Dermis microvascular lymphatic vessel endothelial cell (primary cell): Measurements from ENCODE around the gene ENTREP3. TPM values are rescaled to one million over a fixed set of nuclear protein-coding genes. Genes with fewer than 3 reads are reported as not detected.
"Not testable (repeated sequence)": the region's sequence is repeated elsewhere in the genome, so short reads cannot be mapped to it uniquely, and the experiment has no call there.

Source experiments
- DNase-seq, 2 donors: peaks; one replicate each; pipeline versions ENCODE4 v3.0.0 to v3.0.0-alpha.2; 2010; ENCODE audit warnings: low read depth in 2 of 2
- total RNA-seq: library from RNA; depleted of rRNA; stranded (reverse); fragments of >200 nt; gene quantifications from 2 replicates; pipeline ENCODE4 v1.2.1, GENCODE V29; 2014

ENTREP3 gene
- total RNA-seq, 1 donor from 2014 or later: 3.0 TPM

DNA sequence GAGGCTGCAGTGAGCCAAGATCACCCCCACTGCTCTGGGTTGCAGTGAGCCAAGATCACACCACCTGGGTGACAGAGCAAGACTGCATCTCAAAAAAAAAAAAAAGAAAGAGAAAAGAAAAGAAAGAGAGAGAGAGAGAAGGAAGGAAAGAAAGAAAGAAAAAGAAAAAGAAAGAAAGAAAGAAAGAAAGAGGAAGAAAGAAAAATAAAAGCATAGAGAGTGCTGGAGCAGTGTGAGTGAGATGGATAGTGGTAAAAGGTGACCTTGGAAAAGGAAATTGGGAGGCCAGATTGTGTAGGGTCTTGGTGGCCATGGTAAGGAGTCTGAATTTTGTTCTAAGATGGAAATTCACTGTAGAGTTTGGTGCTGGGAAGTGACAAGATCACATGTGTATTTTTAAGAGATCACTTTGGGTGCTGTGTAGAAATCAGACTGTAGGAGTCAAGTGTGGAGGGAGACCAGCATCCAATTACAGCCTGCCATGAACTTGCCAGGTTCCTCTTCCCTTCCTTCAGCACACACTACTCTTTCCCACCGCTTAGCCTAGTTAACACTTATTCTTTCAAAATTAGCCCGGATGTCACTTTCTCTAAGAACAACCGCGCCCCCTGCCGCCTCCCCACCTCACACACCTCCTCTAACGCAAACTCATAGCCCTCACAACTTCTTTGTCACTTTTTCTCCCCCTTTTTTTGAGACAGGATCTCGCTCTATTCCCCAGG lies 28.9 kb downstream of the ENTREP3 start:
- DNase-seq: peak in 1 of 2 donors; percentile 88

DNA sequence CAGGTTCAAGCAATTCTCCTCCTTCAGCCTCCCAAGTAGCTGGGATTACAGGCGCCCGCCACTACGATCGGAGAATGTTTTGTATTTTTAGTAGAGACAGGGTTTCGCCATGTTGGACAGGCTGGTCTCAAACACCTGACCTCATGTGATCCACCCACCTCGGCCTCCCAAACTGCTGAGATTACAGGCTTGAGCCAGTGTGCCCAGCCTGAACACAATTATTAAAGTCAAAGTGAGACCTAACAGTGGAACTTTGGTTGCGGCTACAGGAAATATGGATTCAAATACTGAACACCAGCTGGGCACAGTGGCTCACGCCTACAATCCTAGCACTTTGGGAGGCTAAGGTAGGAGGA lies 29.9 kb downstream of the ENTREP3 start:
- not testable (repeated sequence) for DNase-seq

DNA sequence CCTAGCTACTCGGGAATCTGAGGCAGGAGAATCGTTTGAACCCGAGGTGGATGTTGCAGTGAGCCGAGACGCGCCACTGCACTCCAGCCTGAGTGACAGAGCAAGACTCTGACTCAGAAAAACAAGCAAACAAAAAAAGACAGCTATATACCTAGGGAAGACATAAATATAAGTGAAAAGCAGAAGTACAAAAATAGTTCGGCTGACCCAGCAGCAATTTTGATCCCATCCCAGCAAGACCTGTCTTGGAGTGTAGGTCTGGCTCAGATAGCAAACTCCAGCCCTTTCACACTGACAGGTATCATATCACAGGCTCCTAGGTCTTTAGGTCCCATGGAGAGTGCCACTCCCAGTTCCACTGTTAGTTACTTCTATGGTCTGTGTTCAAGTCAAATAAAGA lies 32.2 kb downstream of the ENTREP3 start:
- no peak for DNase-seq

DNA sequence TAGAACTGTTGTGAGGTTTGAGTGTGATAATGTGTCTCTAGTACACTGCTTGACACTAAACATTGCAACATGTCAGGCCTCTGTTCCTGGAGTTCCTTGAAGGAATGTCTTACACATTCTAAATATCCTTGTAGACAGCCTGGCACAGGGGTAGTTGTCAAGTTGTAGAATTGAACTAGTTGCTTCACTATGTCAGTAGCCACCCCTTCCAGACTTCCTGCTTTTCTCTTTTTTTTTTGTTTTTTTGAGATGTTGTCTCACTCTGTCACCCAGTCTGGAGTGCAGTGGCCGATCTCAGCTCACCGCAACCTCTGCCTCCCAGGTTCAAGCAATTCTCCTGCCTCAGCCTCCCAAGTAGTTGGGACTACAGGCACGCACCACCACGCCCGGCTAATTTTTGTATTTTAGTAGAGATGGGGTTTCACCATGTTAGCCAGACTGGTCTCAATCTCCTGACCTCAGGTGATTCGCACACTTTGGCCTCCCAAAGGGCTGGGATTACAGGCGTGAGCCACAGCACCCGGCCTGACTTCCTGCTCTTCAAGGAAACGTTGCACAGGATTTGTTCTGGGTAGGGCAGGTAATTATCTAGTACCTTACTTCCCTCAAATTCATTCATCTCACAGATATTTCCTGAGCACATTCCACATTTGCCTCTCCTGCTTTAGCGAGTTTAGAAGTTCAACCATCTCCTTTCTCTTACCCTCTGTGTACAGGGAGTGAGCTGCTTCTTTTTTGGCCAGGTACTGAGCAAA lies 34.9 kb downstream of the ENTREP3 start:
- not testable (repeated sequence) for DNase-seq

DNA sequence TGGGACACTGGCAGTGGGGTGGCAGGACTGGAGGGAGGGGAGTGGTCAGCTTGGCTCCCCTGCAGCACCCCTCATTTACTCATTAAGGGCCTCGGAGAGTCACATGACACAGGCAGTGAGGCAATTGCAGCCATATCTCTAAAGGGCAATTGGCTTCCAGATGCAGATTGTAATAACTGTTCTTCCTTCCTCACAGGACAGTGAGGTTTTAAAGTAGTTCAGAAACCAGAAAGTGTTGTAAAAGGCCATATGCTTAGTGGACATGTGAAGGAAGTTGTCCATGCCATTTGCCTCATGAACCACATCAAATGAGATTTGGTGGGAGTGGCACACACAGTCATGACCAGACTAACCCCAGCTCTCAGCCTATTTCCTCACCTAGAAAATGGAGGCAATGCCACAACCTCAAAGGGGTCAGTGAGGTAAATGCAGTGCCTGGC lies 35.7 kb downstream of the ENTREP3 start:
- no peak for DNase-seq

DNA sequence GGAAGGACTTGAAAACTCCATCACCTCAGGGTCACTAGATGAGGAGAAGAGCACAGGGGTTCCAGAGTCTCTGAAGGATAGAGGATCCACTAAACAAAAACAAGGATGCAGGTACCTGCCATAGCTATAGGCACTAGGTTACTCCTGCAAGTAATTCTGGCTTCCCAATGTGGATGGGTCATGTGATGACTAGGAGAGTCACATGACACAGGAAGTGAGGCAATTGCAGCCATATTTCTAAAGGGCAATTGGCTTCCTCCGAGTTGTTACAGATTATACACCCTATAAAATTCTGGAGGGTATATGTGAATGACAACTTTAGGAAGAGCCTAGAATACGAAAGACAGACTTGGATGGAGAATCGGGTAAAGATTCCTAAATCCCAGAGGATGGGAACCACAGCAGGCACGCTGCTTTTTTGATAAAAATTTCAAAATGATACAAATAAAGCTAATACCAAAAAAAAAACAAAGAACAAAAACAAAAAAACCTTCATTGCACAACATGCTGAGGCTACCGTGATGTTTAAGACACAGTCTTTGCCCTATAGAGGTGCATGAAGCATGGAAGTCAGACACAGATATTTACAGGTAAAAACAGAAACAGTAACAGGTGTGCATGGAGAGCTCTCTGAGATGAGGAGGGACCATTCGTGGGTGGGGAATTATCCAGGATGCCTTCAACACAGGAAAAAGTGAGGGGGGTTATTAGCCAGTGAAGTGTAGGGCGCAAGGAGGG lies 36.3 kb downstream of the ENTREP3 start:
- DNase-seq: peak in 1 of 2 donors; percentile 49

DNA sequence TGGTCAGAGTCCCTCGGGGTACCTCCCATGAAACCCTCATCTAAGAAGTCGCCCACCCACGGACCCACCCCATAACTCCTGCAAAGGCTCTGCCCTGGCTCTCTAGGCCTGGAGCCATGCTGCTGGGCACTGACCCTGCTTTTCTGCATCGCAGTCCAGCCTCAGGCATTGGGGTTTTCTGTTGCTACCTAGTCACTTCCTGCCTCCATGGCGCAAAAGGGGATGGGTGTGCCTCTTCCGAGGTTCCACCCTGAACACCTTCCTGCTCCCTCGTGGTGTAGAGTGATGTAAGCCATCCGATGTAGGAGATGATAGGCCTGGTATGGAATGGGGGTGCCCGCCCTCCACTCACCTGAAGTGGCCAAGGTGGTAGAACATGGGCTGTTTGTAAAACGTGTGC lies 40.6 kb downstream of the ENTREP3 start:
- DNase-seq: not testable (repeated sequence)

DNA sequence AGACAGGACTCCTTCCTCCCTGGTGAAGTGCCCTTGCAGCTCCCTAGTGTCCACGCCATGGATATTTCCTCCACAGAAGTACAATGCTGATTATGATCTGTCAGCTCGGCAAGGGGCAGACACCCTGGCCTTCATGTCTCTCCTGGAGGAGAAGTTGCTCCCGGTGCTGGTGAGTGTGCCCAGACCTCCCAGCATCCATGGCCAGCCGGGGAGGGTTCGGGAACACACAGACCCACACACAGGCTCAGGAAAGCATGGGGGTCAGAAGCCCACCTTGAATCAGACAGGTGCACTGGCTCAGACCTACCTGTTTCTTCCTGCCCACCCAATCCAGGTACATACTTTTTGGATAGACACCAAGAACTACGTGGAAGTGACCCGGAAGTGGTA lies 43.2 kb downstream of the ENTREP3 start:
- not testable (repeated sequence) for DNase-seq

DNA sequence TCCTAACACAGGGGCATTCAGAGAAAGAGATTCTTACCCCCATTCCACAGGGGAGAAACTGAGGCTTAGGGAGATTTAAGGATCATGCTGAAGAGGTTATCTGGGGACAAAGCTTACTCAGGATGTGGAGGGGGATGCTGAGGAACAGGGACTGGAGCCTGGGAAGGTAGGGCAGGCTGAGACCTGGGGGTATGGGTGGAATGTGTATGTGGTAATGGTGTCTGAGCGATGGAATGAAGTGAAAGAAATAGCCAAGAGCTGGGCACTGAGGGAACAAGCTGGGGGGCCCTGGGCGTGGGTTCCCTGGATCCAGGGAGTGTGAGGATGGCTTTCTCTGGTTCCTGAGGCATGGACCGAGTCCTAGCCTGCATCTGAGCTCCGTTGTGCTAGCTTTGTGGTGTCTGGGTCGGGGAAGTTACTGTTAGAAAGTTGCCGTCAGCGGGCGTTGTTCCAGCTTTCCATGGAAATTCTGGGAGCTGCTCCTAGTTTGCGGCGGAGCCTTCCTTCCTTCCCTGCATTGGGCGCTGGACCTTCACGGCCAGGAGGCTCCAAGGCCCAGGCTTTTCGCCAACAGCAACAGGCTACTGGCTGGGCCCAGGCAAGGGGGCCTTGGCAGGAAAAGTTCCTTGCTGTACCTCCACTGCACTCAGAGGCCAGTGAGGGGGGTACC lies 43.8 kb downstream of the ENTREP3 start:
- DNase-seq: peak in 1 of 2 donors; percentile 71

DNA sequence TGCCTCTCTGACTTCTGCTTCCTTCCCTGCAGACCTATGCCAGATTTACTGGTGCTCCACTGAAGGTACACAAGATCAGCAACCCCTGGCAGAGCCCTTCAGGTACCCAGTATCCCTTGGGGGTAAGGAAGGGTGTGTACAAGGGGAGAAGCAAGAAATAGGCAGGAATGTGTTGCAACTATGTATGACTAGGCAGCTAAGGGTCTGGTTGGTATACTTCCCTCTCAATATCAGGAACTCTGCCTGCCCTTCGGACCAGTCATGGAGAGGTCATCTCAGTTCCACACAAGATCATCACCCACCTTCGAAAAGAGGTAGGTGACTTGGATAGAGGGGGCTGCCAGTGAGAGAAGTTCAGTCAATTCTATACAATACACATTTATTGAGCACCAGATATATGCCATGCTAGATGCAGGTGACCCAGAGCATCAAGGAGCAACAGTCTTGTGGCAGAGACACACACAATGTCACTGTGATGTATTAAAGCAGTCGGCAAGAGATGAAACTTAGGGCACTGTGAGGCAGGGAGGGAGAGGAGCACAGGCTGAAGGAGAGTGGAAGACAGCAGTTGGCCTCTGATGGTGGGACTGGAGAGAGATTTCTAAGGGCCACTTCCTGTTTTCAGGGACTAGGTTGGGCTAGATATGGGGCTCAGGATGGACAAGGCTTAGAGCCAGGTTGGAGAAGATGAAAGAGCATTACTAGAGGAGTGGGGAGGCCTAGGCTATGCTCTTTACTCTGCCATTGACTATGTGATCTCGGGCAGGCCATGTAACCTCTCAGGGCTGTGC lies 44.8 kb downstream of the ENTREP3 start:
- no peak for DNase-seq

DNA sequence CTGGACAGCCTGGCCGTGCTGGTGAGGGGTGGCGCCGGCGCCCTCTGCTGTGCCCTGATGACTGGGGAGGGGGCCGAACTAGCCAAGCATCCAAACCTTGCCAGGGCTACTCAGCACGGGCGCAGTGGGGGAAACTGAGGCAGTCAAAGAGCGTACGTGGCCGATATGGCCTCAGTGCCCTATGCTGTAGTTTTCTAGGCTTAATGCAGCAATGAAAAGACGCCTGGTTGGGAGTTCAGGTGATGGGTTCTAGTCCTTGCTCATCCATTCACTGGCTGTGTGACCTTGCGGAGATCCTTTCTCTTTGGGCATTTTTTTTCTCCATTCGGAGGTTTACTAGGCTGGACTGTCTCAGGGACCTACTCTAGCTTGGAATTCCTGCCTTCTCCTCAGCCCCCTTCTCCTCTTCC lies 46.0 kb downstream of the ENTREP3 start:
- no peak for DNase-seq

DNA sequence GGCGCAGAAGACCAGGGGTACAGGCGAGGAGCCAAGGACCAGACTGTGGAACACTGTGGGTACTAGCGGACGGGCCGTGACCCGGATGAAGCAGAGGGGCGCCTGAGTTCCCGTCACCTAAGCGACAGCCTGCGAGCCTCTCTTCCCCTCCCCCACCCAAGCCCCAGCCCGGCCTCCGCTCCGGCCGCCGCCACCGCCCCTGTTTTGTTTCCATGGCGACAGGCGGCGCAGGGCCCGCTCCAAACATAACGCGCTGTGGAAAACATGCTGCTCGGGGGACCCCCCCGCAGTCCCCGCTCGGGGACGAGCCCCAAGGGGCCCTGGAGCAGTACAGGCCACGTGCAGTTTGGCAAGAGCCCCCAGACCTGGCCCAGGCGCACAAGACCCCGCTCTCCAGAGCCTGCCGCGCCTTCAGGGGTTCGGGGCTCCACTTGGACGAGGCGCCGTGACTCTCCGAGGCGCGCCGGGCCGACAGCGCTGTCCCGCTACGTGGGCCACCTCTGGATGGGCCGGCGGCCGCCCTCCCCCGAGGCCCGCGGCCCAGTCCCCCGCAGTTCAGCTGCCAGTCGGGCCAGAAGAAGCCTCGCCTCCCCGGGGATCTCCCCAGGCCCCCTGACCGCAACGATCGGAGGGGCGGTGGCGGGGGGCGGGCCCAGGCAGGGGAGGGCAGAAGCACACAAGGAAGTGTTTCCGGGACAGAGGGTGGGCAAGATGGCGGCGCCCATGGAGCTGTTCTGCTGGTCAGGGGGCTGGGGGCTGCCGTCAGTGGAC lies 46.6 kb downstream of the ENTREP3 start, which contains the start of gene MTX1:
Gene MTX1, plus strand, starts transcription at position 155 of the 771 bp plus-strand sequence. Its CDS starts 110 bp downstream, at position 265.
- peak; percentile 80 to 88 for DNase-seq

DNA sequence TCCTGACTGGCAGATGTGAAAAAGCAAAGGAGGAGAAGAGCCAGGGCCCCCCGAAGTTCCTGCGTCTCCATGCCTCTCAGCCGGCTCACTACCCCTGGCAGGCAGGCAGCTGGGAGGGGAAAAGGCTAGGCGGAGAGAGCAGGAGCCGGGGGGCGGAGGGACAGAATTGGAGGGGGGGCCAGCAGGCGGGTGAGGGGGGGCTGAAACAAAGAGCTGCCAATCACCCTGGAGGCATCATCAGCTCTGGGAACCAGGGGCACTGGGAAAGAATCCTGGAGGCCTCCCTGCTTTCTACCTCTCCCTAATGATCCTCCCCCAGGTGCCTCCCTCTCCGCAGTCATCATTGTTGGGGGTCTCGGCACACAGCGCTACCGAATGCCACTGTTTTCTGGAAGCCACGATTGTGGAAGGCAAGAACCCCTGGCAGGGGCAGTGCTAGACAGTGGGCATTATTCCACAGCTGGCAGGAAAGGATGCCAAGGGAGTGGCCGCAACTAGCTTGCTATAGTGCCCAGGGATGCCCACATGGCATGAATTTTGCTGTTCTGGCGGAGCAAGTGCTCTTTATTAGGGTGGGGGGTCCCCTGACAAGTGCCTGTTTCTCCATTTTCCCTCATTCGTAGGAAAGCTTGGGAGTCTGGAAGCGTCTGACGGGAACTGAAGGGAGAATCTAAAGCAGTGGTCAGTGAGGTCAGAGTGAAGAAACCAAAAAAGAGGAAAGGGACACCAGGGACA lies 47.3 kb downstream of the ENTREP3 start, which contains the start of gene THBS3:
Gene THBS3, minus strand, starts transcription at position 92 of the 735 bp plus-strand sequence. Its CDS starts 21 bp downstream, at position 71.
- peak in 1 of 2 donors; percentile 50 for DNase-seq

DNA sequence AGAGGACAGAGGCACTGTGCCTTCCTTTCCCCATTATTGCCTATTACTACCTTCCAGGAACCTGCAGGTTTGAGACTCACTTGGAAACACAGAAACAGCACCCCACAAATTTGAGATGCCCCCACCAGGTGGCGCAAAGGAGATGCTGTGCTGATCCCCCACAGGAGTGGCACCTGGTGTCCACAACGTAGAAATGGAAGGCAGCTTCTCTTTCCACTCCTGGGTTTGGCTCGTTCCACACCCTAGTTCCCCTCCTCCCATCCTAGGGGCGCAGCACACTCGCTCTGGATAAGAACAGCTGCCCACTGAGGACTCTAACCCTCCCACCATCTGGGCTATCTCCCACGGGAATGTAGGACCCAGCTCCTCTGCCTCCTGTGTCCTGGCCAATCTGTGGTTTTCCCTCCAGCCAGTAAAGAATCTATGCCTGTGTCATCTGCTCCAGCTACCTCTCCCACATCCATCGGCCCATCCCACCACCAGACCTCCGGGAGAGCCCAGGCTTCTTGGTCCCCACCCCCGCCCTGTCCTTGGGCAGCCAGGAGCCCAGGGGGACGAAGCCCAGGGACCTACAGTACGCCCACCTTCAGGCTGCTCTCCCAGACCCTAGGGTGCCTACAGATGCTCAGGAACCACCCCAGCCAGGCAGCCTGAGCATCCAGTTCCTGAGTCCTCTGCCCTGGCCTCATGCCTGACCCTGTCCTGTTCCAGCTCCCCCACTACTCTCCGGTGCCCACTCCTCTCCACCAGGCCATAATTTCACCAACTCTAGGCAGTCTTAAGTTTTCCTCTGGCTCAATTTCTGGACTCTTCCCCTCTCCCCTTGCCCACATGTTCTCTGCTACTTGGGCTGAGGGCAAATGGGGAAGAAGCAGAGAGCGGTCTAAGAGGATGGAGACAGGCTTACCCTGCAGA lies 48.1 kb downstream of the ENTREP3 start:
- peak; percentile 74 to 84 for DNase-seq

DNA sequence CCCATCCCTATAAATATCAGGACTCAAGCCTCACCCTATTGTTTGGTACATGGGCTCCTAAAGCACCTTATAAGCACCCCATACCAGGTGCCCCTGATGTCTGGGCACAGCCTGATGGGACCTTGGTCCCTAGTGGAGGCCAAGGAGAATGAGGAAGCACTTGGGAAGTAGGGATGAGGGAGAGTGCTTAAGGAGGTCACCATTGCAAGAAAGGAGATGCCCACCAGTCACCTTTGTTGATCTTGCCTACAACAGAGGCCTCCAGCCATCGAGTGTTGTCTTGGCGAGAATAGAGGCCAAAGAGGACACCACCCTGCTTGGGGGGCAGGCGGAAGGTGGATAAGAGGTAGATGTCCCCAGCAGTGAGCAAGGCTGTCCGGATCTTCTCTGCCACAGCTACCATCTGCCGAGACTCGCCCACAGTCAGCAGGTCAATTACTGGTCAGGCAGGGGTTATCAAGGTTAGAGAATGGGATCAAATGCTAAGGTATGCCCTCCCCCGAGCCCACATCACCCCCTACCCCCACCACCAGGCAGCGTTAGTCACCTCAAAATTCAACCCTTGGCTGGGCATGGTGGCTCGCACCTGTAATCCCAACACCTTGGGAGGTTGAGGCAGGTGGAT lies 49.2 kb downstream of the ENTREP3 start:
- no peak for DNase-seq

DNA sequence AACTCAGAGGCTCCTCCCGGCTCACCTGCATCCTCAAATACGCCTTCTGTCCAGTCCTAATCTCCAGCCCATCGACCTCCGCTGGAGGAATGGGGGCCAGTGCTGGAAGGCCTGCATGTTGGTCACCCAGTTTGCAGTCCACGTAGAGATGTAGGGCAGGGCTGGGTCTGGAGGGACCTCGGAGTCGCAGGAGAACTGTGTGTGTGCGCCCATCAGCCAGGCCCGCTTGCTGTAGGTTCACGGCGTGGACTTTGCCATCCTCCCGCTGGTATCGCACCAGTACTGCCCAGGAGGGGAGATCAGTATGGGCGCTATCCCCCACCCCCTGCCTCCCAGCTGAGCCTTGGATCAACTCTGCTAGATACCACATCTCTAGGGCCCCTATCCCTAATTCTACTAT lies 50.2 kb downstream of the ENTREP3 start:
- no peak for DNase-seq

DNA sequence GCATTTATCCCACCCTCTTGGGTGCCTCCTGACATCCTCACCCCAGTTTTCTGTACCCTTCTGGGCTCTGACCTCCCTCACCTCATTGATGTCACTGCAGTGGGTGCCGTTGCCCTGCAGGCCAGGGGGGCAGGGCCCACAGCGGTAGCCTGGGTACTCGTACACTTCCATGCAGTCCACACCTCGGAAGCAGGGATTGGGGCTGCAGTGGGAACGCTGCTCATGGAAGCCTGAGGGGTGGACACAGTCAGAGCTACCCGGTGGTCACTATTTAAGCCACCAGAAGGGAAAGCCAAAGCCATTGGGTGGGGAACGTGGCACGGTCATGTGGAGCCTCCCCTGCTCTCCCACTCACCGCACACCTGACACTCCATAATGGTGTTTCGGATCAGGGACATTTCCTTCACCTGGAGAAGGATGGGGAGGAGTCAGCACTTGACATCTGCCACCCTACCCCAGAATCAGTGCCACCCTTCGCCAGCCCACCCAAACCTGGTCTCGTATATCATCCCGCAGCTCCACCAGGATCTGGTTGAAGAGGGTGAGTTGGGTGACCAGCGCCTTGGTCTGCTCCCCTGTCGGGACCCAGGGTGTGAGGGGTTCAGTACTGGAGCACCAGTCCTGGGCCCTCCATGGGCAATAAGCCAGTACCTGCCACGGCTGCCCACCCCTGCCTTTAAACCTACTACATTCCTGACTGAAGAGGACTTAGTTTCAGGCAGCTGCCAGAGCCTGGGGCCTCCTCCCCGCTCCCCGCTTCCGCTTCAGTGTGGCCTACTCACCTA lies 52.4 kb downstream of the ENTREP3 start:
- DNase-seq: no peak
